ENCODE measurements around the gene ABHD10.
A peak's percentile ranks its signal among the peaks of the same experiment; 100 is the strongest.

Gene ABHD10

GRCh38 chr3:111980716-111981456, 2.1 kb downstream of the ABHD10 start:
- Histone ChIP-seq H3K4me3 (ENCODE audit: low read depth, low read length) (no peak overlapping the region), H3K36me3 (peaks cover 29% of the 10 kb centered on the region), H3K27ac (no peak overlapping the region), H3K9me3 (ENCODE audit: severe bottlenecking) (no peaks in the 10 kb centered on the region), H3K27me3 (ENCODE audit: insufficient read depth, low read depth, severe bottlenecking) (no peaks in the 10 kb centered on the region)
- no peak for DNase-seq
- TF ChIP-seq CTCF (IDR thresholded peaks at IDR 0.05; ENCODE audit: low read depth, low read length): no peak

GRCh38 chr3:111981457-111981763, 2.6 kb downstream of the ABHD10 start:
- H3K36me3 ChIP-seq: peaks cover 33% of the 10 kb centered on the region
- no peak overlapping the region for H3K4me3 ChIP-seq (ENCODE audit: low read depth, low read length)
- no peak overlapping the region for H3K27ac ChIP-seq
- TF ChIP-seq CTCF (IDR thresholded peaks at IDR 0.05; ENCODE audit: low read depth, low read length): no peak
- H3K9me3 ChIP-seq (ENCODE audit: severe bottlenecking): no peaks in the 10 kb centered on the region
- no peaks in the 10 kb centered on the region for H3K27me3 ChIP-seq (ENCODE audit: insufficient read depth, low read depth, severe bottlenecking)
- no peak for DNase-seq

- no peak for TF ChIP-seq CTCF (IDR thresholded peaks at IDR 0.05; ENCODE audit: low read depth, low read length)
- Histone ChIP-seq H3K9me3 (ENCODE audit: severe bottlenecking) (no peaks in the 10 kb centered on the region), H3K27ac (no peak overlapping the region), H3K27me3 (ENCODE audit: insufficient read depth, low read depth, severe bottlenecking) (no peaks in the 10 kb centered on the region), H3K4me3 (ENCODE audit: low read depth, low read length) (no peak overlapping the region), H3K36me3 (peaks cover 59% of the 10 kb centered on the region)
- DNase-seq: no peak
Measured at GRCh38 chr3:111984636-111985298, 5.9 kb downstream of the ABHD10 start.

GRCh38 chr3:111986800-111987199, 8.0 kb downstream of the ABHD10 start:
- H3K9me3 ChIP-seq (ENCODE audit: severe bottlenecking): no peaks in the 10 kb centered on the region
- no peak for DNase-seq
- H3K27ac ChIP-seq: no peak overlapping the region
- TF ChIP-seq CTCF (IDR thresholded peaks at IDR 0.05; ENCODE audit: low read depth, low read length): no peak
- H3K27me3 ChIP-seq (ENCODE audit: insufficient read depth, low read depth, severe bottlenecking): no peaks in the 10 kb centered on the region
- no peak overlapping the region for H3K4me3 ChIP-seq (ENCODE audit: low read depth, low read length)
- H3K36me3 ChIP-seq: peaks cover 60% of the 10 kb centered on the region

- Histone ChIP-seq H3K9me3 (ENCODE audit: severe bottlenecking) (no peaks in the 10 kb centered on the region), H3K27me3 (ENCODE audit: insufficient read depth, low read depth, severe bottlenecking) (no peaks in the 10 kb centered on the region), H3K36me3 (peaks cover 46% of the 10 kb centered on the region), H3K27ac (no peak overlapping the region), H3K4me3 (ENCODE audit: low read depth, low read length) (no peak overlapping the region)
- TF ChIP-seq CTCF (IDR thresholded peaks at IDR 0.05; ENCODE audit: low read depth, low read length): peak; percentile 54
- DNase-seq: no peak
Measured at GRCh38 chr3:111989061-111989678, 10.3 kb downstream of the ABHD10 start.

Measured in WERI-Rb-1 (cell line).